ENCODE data around the gene SBF2. TPM values are rescaled to one million over a fixed set of nuclear protein-coding genes. Genes with fewer than 3 reads are reported as not detected.

SBF2 gene
- total RNA-seq, 4 donors from 2014 or later: 67.5 to 92.9 (median 71.6) TPM

DNA sequence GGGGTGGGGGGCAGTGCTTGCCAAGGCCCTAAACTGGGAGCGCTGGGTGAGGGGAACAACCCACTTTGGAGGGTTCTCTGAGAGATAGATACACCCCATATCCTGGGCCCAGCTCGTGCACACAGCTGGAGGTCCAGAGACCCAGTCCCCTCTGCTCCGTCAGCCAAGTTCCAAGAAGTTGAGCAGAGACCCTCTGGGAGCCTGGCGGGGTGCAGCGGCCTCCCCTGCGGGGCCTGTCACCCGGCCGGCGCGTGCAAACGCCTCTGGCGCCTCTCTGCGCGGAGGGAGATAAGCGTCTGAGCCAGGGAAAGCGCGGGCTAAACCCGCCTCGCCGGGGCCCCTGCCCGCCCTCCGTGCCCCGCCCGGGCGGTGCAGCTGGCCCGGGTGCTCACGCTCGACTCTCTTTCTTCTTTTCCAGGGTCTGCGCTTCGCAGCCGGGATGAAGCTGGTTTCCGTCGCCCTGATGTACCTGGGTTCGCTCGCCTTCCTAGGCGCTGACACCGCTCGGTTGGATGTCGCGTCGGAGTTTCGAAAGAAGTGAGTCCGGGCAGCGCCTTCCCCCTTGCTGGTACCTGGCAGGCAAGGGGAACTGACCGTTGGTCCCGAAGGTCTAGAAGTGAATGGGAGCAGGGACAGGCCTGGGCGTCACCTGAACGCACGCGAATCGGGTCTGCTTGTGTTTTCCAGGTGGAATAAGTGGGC is 11.4 kb upstream of the SBF2 start:
- peak overlapping the region; percentile 27 to 73 (median 38) for H3K4me3 ChIP-seq (replicated peaks in 1 of 3)
- H3K4me1 ChIP-seq: peaks cover 58 to 60% of the 10 kb centered on the region in 2 donors
- no peaks in the 10 kb centered on the region for H3K9me3 ChIP-seq
- DNase-seq: peak; percentile 44 to 51
- H3K36me3 ChIP-seq: no peaks in the 10 kb centered on the region
- intact Hi-C loops (cut with DNase I): loop anchor here (5.0 kb wide), 2 partner anchors 93 to 308 kb away; no protein-coding TSS in a partner anchor
- H3K27me3 ChIP-seq: no peaks in the 10 kb centered on the region
- H3K27ac ChIP-seq: peak overlapping the region; percentile 10 to 97 (median 88)
- WGBS, 2 donors: 0% methylated on average over 48 of the region's 51 CpGs; no CpG with 5 or more reads in 1 of the 2 donors
- no peak for TF ChIP-seq POLR2A (IDR thresholded peaks at IDR 0.05)
- no peak for TF ChIP-seq CTCF (IDR thresholded peaks at IDR 0.05)

GRCh38 chr11:10304495-10305261 is 10.7 kb upstream of the SBF2 start, which contains the start of gene ADM:
Gene ADM (plus strand): TSS chr11:10305073. CDS start chr11:10305701, 628 bp downstream.
- peak within 1 kb of the TSS; percentile 47 to 97 (median 88) for H3K27ac ChIP-seq
- peak; percentile 82 to 85 for DNase-seq
- whole genome bisulfite sequencing, 2 donors: 3% methylated on average over 18 to 35 of the region's 48 CpGs
- H3K36me3 ChIP-seq: no peaks in the 10 kb centered on the region
- no peaks in the 10 kb centered on the region for H3K27me3 ChIP-seq
- no peaks in the 10 kb centered on the region for H3K9me3 ChIP-seq
- peak; percentile 19 to 42 (median 35) for TF ChIP-seq CTCF (IDR thresholded peaks at IDR 0.05)
- peak; percentile 68 to 92 for TF ChIP-seq POLR2A (IDR thresholded peaks at IDR 0.05)
- intact Hi-C loops (cut with DNase I): loop anchor here (5.0 kb wide), 2 partner anchors 92 to 307 kb away; no protein-coding TSS in a partner anchor
- H3K4me1 ChIP-seq: peaks cover 51 to 52% of the 10 kb centered on the region in 2 donors
- peak within 1 kb of the TSS; percentile 27 to 73 (median 40) for H3K4me3 ChIP-seq (replicated peaks in 1 of 3)

- H3K9me3 ChIP-seq: no peaks in the 10 kb centered on the region
- peak overlapping the region; percentile 38 to 73 (median 40) for H3K4me3 ChIP-seq (replicated peaks in 1 of 3)
- no peaks in the 10 kb centered on the region for H3K27me3 ChIP-seq
- H3K4me1 ChIP-seq: peaks cover 42 to 43% of the 10 kb centered on the region in 2 donors
- no peak for TF ChIP-seq CTCF (IDR thresholded peaks at IDR 0.05)
- peak; percentile 4 to 46 for TF ChIP-seq POLR2A (IDR thresholded peaks at IDR 0.05)
- peak; percentile 72 to 81 for DNase-seq
- WGBS, 2 donors: 18 to 19% methylated on average over 28 of the region's 29 CpGs
- intact Hi-C loops (cut with DNase I): no loop called here
- peak overlapping the region; percentile 88 to 97 (median 88) for H3K27ac ChIP-seq
- no peaks in the 10 kb centered on the region for H3K36me3 ChIP-seq
Observed at GRCh38 chr11:10303558-10304363, 9.7 kb upstream of the SBF2 start.

- Histone ChIP-seq H3K27me3 (no peaks in the 10 kb centered on the region), H3K27ac (peak overlapping the region; percentile 88 to 97 (median 88)), H3K4me3 (replicated peaks in 1 of 3) (peak overlapping the region; percentile 24 to 55 (median 38)), H3K9me3 (no peaks in the 10 kb centered on the region), H3K36me3 (no peaks in the 10 kb centered on the region), H3K4me1 (peaks cover 40 to 43% of the 10 kb centered on the region in 2 donors)
- TF ChIP-seq CTCF (IDR thresholded peaks at IDR 0.05) (no peak), POLR2A (IDR thresholded peaks at IDR 0.05) (peak in 1 of 2 donors; percentile 59)
- DNase-seq: peak; percentile 97 to 98
- WGBS, 2 donors: 1 to 4% methylated on average over 36 to 44 of the region's 56 CpGs
- intact Hi-C loops (cut with DNase I): no loop called here
Observed at GRCh38 chr11:10302744-10303557, 8.9 kb upstream of the SBF2 start.
